Fibroblast of pulmonary artery (primary cell): ENCODE results near the gene FBXW9.
A peak's percentile ranks its signal among the peaks of the same experiment; 100 is the strongest.

Experiments
- DNase-seq: peaks from one replicate; pipeline ENCODE4 v3.0.0-alpha.2; 2010; ENCODE audit warnings: low read depth
- H3K4me3 ChIP-seq: replicated peaks from 2 replicates; pipeline ENCODE4 v1.5.1; 2011; ENCODE audit warnings: low read depth, mild to moderate bottlenecking, control low read depth, low read length, moderate library complexity
- TF ChIP-seq, protein P1 (sequence below): IDR thresholded peaks from 2 replicates; pipeline ENCODE4 v1.5.1; 2011; ENCODE audit warnings: mild to moderate bottlenecking, control low read depth, low read length, inconsistent platforms; ENCODE audit errors: missing control alignments

Gene FBXW9

GRCh38 chr19:12676384-12676792, 20.0 kb downstream of the FBXW9 start:
- no peak overlapping the region for H3K4me3 ChIP-seq
- TF ChIP-seq, protein P1, sequence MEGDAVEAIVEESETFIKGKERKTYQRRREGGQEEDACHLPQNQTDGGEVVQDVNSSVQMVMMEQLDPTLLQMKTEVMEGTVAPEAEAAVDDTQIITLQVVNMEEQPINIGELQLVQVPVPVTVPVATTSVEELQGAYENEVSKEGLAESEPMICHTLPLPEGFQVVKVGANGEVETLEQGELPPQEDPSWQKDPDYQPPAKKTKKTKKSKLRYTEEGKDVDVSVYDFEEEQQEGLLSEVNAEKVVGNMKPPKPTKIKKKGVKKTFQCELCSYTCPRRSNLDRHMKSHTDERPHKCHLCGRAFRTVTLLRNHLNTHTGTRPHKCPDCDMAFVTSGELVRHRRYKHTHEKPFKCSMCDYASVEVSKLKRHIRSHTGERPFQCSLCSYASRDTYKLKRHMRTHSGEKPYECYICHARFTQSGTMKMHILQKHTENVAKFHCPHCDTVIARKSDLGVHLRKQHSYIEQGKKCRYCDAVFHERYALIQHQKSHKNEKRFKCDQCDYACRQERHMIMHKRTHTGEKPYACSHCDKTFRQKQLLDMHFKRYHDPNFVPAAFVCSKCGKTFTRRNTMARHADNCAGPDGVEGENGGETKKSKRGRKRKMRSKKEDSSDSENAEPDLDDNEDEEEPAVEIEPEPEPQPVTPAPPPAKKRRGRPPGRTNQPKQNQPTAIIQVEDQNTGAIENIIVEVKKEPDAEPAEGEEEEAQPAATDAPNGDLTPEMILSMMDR = peak; percentile 88
- peak; percentile 81 for DNase-seq

DNA sequence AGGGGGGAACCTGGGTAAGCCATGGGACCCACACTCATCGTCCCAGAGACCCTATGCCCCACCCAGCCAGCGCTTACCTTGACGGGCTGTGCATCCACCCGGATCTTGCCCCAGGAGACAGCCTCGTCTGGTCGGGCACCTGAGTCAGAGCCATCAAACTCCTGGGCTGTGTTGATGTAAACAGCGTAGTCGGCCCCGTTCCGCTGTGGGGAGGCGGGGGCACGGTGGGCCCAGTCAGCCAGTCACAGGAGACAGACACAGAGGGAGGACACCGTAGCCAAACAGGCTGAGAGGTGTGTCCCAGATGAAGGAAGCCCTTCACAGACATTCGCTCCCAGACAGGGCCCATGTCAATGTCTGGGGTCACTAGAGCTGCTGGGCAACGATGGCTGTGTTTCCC, 20.5 kb downstream of the FBXW9 start:
- TF ChIP-seq, protein P1 = no peak

DNA sequence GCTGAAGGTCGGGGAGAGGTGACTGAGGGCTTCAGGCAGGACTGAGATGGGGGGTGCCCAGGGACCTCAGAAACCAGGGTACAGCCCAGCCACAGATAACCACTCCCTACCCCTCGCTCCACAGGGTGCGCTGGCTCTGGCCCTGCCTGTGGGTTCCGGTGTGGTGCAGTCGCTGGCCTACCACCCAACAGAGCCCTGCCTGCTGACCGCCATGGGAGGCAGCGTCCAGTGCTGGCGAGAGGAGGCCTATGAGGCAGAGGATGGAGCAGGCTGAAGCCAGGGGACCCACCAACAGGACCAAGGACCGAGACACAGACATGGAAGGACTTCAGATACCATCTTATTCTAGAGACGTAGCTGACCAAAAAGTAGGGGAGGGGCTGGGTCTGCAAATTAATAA, 21.0 kb downstream of the FBXW9 start:
- H3K4me3 ChIP-seq = no peak overlapping the region
- TF ChIP-seq, protein P1 = no peak
- no peak for DNase-seq

More for the DNA sequence above, 20.5 kb downstream of the FBXW9 start:
- no peak overlapping the region for H3K4me3 ChIP-seq
- DNase-seq = no peak

- H3K4me3 ChIP-seq = no peak overlapping the region
- TF ChIP-seq, protein P1 = no peak
- DNase-seq = no peak
Measured at GRCh38 chr19:12672744-12673143, 23.7 kb downstream of the FBXW9 start.

DNA sequence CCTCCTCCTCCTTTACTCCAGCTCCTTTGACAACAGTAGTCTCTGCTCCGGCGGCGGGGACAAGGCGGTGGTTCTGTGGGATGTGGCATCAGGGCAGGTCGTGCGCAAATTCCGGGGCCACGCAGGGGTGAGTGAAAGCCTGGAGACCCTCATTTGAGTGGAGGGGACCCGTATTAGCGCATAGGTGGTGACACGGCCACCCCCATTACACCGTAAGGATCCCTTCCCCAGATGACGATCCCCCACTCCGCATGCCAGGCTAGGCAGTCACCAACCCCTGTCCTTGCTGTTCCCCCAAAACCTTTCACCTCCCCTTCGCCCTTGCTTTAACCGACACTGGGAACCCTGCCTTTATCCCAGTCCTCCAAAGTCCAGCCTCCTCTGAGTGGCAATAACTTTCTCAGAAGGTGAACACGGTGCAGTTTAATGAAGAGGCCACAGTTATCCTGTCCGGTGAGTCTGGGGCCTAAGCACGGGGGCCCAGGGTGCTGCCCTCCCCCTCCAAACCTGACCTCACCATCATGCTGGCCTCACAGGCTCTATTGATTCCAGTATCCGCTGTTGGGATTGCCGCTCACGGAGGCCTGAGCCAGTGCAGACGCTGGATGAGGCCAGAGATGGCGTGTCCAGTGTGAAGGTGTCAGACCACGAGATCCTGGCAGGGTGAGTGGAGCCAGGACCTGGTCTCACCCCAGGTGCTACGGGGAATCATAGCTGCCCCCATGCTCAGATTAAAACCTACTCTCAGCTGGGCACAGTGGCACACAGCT, 26.1 kb downstream of the FBXW9 start:
- H3K4me3 ChIP-seq = peak overlapping the region; percentile 96
- TF ChIP-seq, protein P1 = no peak
- no peak for DNase-seq

DNA sequence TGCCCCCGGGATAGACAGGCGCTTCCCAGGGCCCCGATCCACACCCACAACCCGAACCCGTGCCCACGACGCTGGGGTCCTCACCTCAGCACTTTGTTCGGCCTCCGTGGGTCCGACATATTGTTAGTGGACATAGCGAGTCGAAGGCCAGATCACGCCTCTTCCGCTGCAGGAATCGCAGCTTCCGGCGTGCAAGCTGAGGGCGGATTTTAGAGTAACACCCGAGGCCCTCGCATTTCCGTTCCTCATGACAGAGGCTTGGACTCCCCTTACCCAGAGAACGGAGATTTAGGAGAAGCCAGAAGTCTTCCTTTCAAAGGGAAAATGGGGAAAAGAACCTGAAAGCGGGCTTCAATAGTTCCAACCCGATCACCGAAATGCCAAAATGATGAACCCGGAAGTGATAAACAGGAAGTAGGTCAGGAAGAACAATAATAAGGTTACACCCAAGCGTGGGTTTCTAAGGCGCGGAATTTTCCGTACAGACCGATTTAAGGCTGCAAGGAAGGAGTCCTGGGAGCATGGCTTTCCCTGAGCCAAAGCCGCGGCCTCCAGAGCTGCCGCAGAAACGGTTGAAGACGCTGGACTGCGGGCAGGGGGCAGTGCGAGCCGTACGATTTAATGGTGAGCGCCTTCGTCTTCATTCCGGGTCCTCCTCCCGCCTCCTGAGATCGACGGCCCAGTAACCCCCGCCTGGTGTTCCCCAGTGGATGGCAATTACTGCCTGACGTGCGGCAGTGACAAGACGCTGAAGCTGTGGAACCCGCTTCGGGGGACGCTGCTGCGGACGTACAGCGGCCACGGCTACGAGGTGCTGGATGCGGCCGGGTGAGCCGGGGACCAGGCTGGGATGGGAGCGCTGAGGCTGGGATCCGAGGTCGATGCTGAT, 26.9 kb downstream of the FBXW9 start:
- TF ChIP-seq, protein P1 = no peak
- peak overlapping the region; percentile 96 for H3K4me3 ChIP-seq
- DNase-seq = peak; percentile 89
